ENCODE results near the gene PKNOX2.

DNA sequence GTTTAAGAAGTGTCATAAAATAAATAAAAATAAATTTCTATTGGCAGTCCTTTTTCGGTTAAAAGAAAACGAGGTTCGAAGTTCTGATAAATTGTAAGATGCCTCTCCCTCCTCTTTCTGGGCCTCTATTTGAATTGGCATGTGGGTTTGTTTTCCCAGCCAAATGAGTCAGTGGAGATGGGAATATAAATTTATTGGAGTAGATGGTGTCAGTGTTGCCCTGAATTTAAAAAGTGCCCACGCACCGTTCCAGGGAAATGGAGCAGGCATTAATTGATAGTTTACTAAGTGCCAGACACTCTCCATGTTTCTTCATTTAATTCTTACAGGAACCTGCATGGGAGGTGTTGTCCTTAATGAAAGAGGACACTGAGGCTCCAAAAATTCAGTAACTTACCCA lies 212.3 kb downstream of the PKNOX2 start:
- TF ChIP-seq EP300 (IDR thresholded peaks at IDR 0.05) (no peak), POLR2A (IDR thresholded peaks at IDR 0.05; ENCODE audit: low read depth) (no peak), POLR2AphosphoS5 (IDR thresholded peaks at IDR 0.05) (no peak)
- TF ChIP-seq, protein P1, sequence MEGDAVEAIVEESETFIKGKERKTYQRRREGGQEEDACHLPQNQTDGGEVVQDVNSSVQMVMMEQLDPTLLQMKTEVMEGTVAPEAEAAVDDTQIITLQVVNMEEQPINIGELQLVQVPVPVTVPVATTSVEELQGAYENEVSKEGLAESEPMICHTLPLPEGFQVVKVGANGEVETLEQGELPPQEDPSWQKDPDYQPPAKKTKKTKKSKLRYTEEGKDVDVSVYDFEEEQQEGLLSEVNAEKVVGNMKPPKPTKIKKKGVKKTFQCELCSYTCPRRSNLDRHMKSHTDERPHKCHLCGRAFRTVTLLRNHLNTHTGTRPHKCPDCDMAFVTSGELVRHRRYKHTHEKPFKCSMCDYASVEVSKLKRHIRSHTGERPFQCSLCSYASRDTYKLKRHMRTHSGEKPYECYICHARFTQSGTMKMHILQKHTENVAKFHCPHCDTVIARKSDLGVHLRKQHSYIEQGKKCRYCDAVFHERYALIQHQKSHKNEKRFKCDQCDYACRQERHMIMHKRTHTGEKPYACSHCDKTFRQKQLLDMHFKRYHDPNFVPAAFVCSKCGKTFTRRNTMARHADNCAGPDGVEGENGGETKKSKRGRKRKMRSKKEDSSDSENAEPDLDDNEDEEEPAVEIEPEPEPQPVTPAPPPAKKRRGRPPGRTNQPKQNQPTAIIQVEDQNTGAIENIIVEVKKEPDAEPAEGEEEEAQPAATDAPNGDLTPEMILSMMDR (IDR thresholded peaks at IDR 0.05): no peak

All from esophagus muscularis mucosa (tissue), 4 donors.